Transverse colon (tissue), 4 donors: ENCODE measurements around the gene PCCB. TPM values are rescaled to one million over a fixed set of nuclear protein-coding genes. Genes with fewer than 3 reads are reported as not detected.

Experiments used
- DNase-seq: peaks from one replicate; pipeline ENCODE4 v3.0.0-alpha.2; 2019
- H3K27ac ChIP-seq, 4 donors: fragments of 200-600 bp; sonication (generic); 2 replicates each; pipeline ENCODE4 v1.5.1; 2016 to 2018; ENCODE audit warnings: inconsistent platforms in 4 of 4
- H3K27me3 ChIP-seq: fragments of 200-600 bp; sonication (generic); 2 replicates; pipeline ENCODE4 v1.5.1; 2017; ENCODE audit warnings: inconsistent platforms
- H3K36me3 ChIP-seq, 4 donors: fragments of 200-600 bp; sonication (generic); 2 replicates each; pipeline ENCODE4 v1.5.1; 2017 to 2019; ENCODE audit warnings: inconsistent platforms in 4 of 4
- H3K4me1 ChIP-seq, 4 donors: fragments of 200-600 bp; sonication (generic); 2 replicates each; pipeline ENCODE4 v1.5.1; 2017 to 2020; ENCODE audit warnings: inconsistent platforms in 4 of 4
- H3K4me3 ChIP-seq, 4 donors: fragments of 200-600 bp; sonication (generic); 1 replicate in 1 of 4; 2 replicates in 3 of 4; pipeline versions ENCODE4 v1.5.1 to v1.6.1; 2017 to 2019; ENCODE audit warnings: inconsistent platforms in 4 of 4
- H3K9me3 ChIP-seq, 2 donors: fragments of 200-600 bp; sonication (generic); 2 replicates each; pipeline ENCODE4 v1.5.1; 2017 to 2019; ENCODE audit warnings: inconsistent platforms in 2 of 2
- CTCF ChIP-seq, 5 experiments: fragments of 200-600 bp in 3 of 5; fragments of 450-650 bp in 2 of 5; sonication (generic) in 3 of 5; IDR thresholded peaks; 1 replicate in 2 of 5; 2 replicates in 3 of 5; pipeline ENCODE4 v1.5.1; 2016 to 2017; ENCODE audit warnings: antibody characterized with exemption in 5 of 5, inconsistent platforms in 3 of 5, mild to moderate bottlenecking in 2 of 5, moderate library complexity in 1 of 5
- EP300 ChIP-seq: sonication (generic); formaldehyde crosslinking; IDR thresholded peaks from one replicate; pipeline ENCODE4 v1.6.1; 2017; ENCODE audit warnings: antibody characterized with exemption, low read depth
- POLR2A ChIP-seq: fragments of 450-650 bp; IDR thresholded peaks from one replicate; pipeline ENCODE4 v1.6.1; 2016; ENCODE audit warnings: antibody characterized with exemption, mild to moderate bottlenecking, moderate library complexity
- POLR2AphosphoS5 ChIP-seq, 3 donors: sonication (generic); formaldehyde crosslinking; IDR thresholded peaks; one replicate each; pipeline ENCODE4 v1.6.1; 2016; ENCODE audit warnings: antibody characterized with exemption in 3 of 3
- WGBS, 2 donors: methylation state at CpG; one replicate each; pipeline ENCODE4 v1.1.5; 2018; ENCODE audit warnings: low coverage in 1 of 2; 5-methylcytosine and 5-hydroxymethylcytosine counted together
- in situ Hi-C, 4 donors: fragments of 200-750 bp; cut with MboI; loops; one replicate each; pipeline versions ENCODE4 v1.15.0 to v1.15.1; 2017; ENCODE audit warnings: low sequenced_read_pairs in 3 of 4, low pct_ligation_motif_present in 1 of 4, low pct_unique_long_range_greater_than_20kb in 1 of 4
- intact Hi-C: fragments of 100-400 bp; cut with DNase I; formaldehyde crosslinking; loops from one replicate; pipeline ENCODE4 v1.15.1; 2023; ENCODE audit warnings: low total_unique reads
- total RNA-seq, 4 donors: library from RNA; depleted of rRNA; stranded (reverse); fragments of >200 nt; gene quantifications; one replicate each; pipeline ENCODE4 v1.1.0, GENCODE V29; 2016

Gene PCCB
- total RNA-seq, 4 donors from 2014 or later: 5.2 to 63.1 (median 48.0) TPM

GRCh38 chr3:136277634-136278033 lies 27.5 kb downstream of the PCCB start:
- Histone ChIP-seq H3K4me1 (no peaks in the 10 kb centered on the region), H3K9me3 (peaks cover 13 to 26% of the 10 kb centered on the region in 2 donors), H3K27ac (no peak overlapping the region), H3K4me3 (no peak overlapping the region), H3K36me3 (peaks cover 0 to 32% (median 4%) of the 10 kb centered on the region in 4 donors), H3K27me3 (no peaks in the 10 kb centered on the region)
- in situ Hi-C loops: no loop called here
- 83 to 85% methylated on average over 1 to 4 of the region's 4 CpGs for WGBS, 2 donors
- TF ChIP-seq POLR2AphosphoS5 (IDR thresholded peaks at IDR 0.05): no peak
- TF ChIP-seq EP300: no peak
- no peak for TF ChIP-seq CTCF (IDR thresholded peaks at IDR 0.05)
- no peak for TF ChIP-seq POLR2A
- intact Hi-C loops: no loop called here
- no peak for DNase-seq

- H3K27ac ChIP-seq: no peak overlapping the region
- peaks cover 13 to 26% of the 10 kb centered on the region in 2 donors for H3K9me3 ChIP-seq
- H3K4me1 ChIP-seq: no peaks in the 10 kb centered on the region
- intact Hi-C loops (no loop called here), in situ Hi-C loops (no loop called here)
- no peak for DNase-seq
- TF ChIP-seq POLR2A: no peak
- no peak for TF ChIP-seq POLR2AphosphoS5 (IDR thresholded peaks at IDR 0.05)
- TF ChIP-seq EP300: no peak
- TF ChIP-seq CTCF (IDR thresholded peaks at IDR 0.05): no peak
- H3K4me3 ChIP-seq: no peak overlapping the region
- H3K36me3 ChIP-seq: peaks cover 0 to 32% (median 4%) of the 10 kb centered on the region in 4 donors
- H3K27me3 ChIP-seq: no peaks in the 10 kb centered on the region
These were observed 29.0 kb downstream of the PCCB start for GRCh38 chr3:136279092-136279491.

- TF ChIP-seq POLR2AphosphoS5 (IDR thresholded peaks at IDR 0.05) (no peak), POLR2A (no peak), CTCF (IDR thresholded peaks at IDR 0.05) (no peak), EP300 (no peak)
- intact Hi-C loops: no loop called here
These were observed 30.8 kb downstream of the PCCB start for GRCh38 chr3:136280961-136281360.

GRCh38 chr3:136281966-136282520 lies 31.9 kb downstream of the PCCB start:
- no peak for DNase-seq
- 87% methylated on average over 1 of the region's 1 CpG; no CpG with 5 or more reads in 1 of the 2 donors for WGBS, 2 donors
- H3K27ac ChIP-seq: no peak overlapping the region
- H3K4me1 ChIP-seq: no peaks in the 10 kb centered on the region
- H3K4me3 ChIP-seq: no peak overlapping the region
- H3K27me3 ChIP-seq: no peaks in the 10 kb centered on the region
- intact Hi-C loops: no loop called here
- in situ Hi-C loops: no loop called here
- peaks cover 0 to 49% (median 7%) of the 10 kb centered on the region in 4 donors for H3K36me3 ChIP-seq
- peaks cover 13 to 26% of the 10 kb centered on the region in 2 donors for H3K9me3 ChIP-seq
- TF ChIP-seq EP300: no peak
- TF ChIP-seq CTCF (IDR thresholded peaks at IDR 0.05): no peak
- no peak for TF ChIP-seq POLR2AphosphoS5 (IDR thresholded peaks at IDR 0.05)
- TF ChIP-seq POLR2A: no peak

More at GRCh38 chr3:136280961-136281360, 30.8 kb downstream of the PCCB start:
- in situ Hi-C loops: no loop called here
- WGBS, 2 donors: 97 to 100% methylated on average over 1 to 2 of the region's 2 CpGs
- Histone ChIP-seq H3K4me3 (no peak overlapping the region), H3K27me3 (no peaks in the 10 kb centered on the region), H3K36me3 (peaks cover 0 to 42% (median 7%) of the 10 kb centered on the region in 4 donors), H3K9me3 (peaks cover 13 to 26% of the 10 kb centered on the region in 2 donors), H3K27ac (no peak overlapping the region), H3K4me1 (no peaks in the 10 kb centered on the region)
- no peak for DNase-seq
